ENCODE data around the gene TNNI3K. TPM values are rescaled to one million over a fixed set of nuclear protein-coding genes. Genes with fewer than 3 reads are reported as not detected.

TNNI3K gene
- total and polyA plus RNA-seq, 2 of the 8 experiments (the other 6 are each of a cell fraction or from before 2014, with no cell fraction given), result 0.41 to 0.48 TPM

- Histone ChIP-seq H3K9ac (replicated peaks in 1 of 4; ENCODE audit: extremely low read depth in 1 of 4, low read depth in 3 of 4, low read length in 3 of 4) (no peak overlapping the region), H2BK5ac (ENCODE audit: low read depth, low read length) (no peak overlapping the region), H3K23ac (ENCODE audit: insufficient read length) (no peak overlapping the region), H2BK12ac (ENCODE audit: low read depth, low read length) (no peak overlapping the region), H4K20me1 (replicated peaks in 1 of 2; ENCODE audit: control insufficient read depth in 1 of 2, insufficient read depth in 2 of 2, low read length in 2 of 2) (no peaks in the 10 kb centered on the region), H2AFZ (ENCODE audit: low read length) (0 out of 2 replicates have a peak overlapping the region, but pooled peaks have one; percentile 59), H2BK15ac (ENCODE audit: low read length) (no peak overlapping the region), H3K4me2 (ENCODE audit: insufficient read depth in 1 of 2, low read depth in 2 of 2, low read length in 2 of 2) (no peak overlapping the region), H4K91ac (replicated peaks; ENCODE audit: insufficient read length, low read length) (no peak overlapping the region), H3K23me2 (ENCODE audit: low read depth, low read length) (no peaks in the 10 kb centered on the region), H2AK5ac (ENCODE audit: low read depth, low read length) (no peak overlapping the region), H4K8ac (ENCODE audit: extremely low read depth, insufficient read depth, low read length) (no peak overlapping the region), H3K56ac (replicated peaks; ENCODE audit: insufficient read length, low read depth, low read length) (no peak overlapping the region), H2BK120ac (replicated peaks; ENCODE audit: low read depth, low read length) (no peak overlapping the region), H3K79me1 (ENCODE audit: low read depth, low read length) (no peaks in the 10 kb centered on the region), H4K5ac (ENCODE audit: insufficient read length, low read depth, low read length) (no peak overlapping the region), H3K4me1 (replicated peaks in 1 of 4; ENCODE audit: control insufficient read depth in 3 of 4, insufficient read depth in 4 of 4, low read length in 3 of 4) (peaks cover 0 to 6% (median 0%) of the 10 kb centered on the region in 4 experiments; a peak in 1 of 7 replicates), H3K4ac (replicated peaks; ENCODE audit: insufficient read length, low read depth, low read length) (no peak overlapping the region), H3K4me3 (ENCODE audit: extremely low read depth in 1 of 4, insufficient read depth in 2 of 4, low read depth in 3 of 4, low read length in 4 of 4) (no peak overlapping the region), H3K18ac (ENCODE audit: extremely low read depth, low read length) (no peak overlapping the region), H3K36me3 (ENCODE audit: control insufficient read depth in 2 of 4, insufficient read depth in 4 of 4, low read length in 3 of 4) (no peaks in the 10 kb centered on the region), H3K9me3 (ENCODE audit: insufficient read depth in 2 of 2, low read depth in 1 of 2, low read length in 1 of 2) (no peaks in the 10 kb centered on the region), H2BK20ac (ENCODE audit: low read length) (no peak overlapping the region), H3K14ac (ENCODE audit: insufficient read length) (no peak overlapping the region), H3K27me3 (replicated peaks in 1 of 4; ENCODE audit: control insufficient read depth in 3 of 4, extremely low read depth in 1 of 4, insufficient read depth in 3 of 4, low read length in 3 of 4) (no peaks in the 10 kb centered on the region), H3K27ac (ENCODE audit: low read depth, low read length) (no peak overlapping the region), H3K79me2 (ENCODE audit: control insufficient read depth in 1 of 2, insufficient read depth in 2 of 2, low read length in 2 of 2) (no peaks in the 10 kb centered on the region)
- 94% methylated on average over 4 of the region's 4 CpGs; no CpG with 5 or more reads in 1 of the 2 experiments for WGBS, 2 experiments (ENCODE audit: extremely low coverage in 1 of 2, insufficient coverage in 1 of 2, insufficient read length in 1 of 2, insufficient replicate concordance in 2 of 2, low coverage in 1 of 2, low lambda C conversion rate in 2 of 2, missing lambda C conversion rate in 1 of 2)
- ChIA-PET POLR2A (ENCODE audit: partially characterized antibody) (interaction anchor here (0.7 kb wide), 1 partner anchor 14 kb away, joined by 3 read pairs; no protein-coding TSS in a partner anchor), CTCF (ENCODE audit: partially characterized antibody) (interaction anchor here (1.2 kb wide), 1 partner anchor 13 kb away, joined by 3 read pairs; no protein-coding TSS in a partner anchor)
- DNase-seq (ENCODE audit: low read depth in 1 of 2, low spot score in 2 of 2) (no peak), FAIRE-seq (no peak)
- TF ChIP-seq KDM4A (IDR thresholded peaks at IDR 0.05; ENCODE audit: low read depth, low read length, severe bottlenecking), result no peak
- no peak for TF ChIP-seq RAD21 (IDR thresholded peaks at IDR 0.05 in 1 of 2, conservative IDR thresholded peaks at IDR 0.05 in 1 of 2; ENCODE audit: low read depth in 2 of 2, low read length in 2 of 2)
- TF ChIP-seq ATF2 (IDR thresholded peaks at IDR 0.05; ENCODE audit: low read length), result no peak
- TF ChIP-seq RXRA (IDR thresholded peaks at IDR 0.05; ENCODE audit: insufficient read depth, low read depth, low read length), result no peak
- TF ChIP-seq JUN (IDR thresholded peaks at IDR 0.05; ENCODE audit: low read depth, low read length), result no peak
- no peak for TF ChIP-seq TEAD4 (IDR thresholded peaks at IDR 0.05; ENCODE audit: low read depth, low read length)
- no peak for TF ChIP-seq PHF8 (conservative IDR thresholded peaks at IDR 0.05; ENCODE audit: low read depth, low read length)
- TF ChIP-seq MAX (IDR thresholded peaks at IDR 0.05), result no peak
- TF ChIP-seq SIN3A (conservative IDR thresholded peaks at IDR 0.05 in 1 of 2, IDR thresholded peaks at IDR 0.05 in 1 of 2; ENCODE audit: low read depth in 1 of 2, low read length in 2 of 2), result no peak
- TF ChIP-seq SUZ12 (IDR thresholded peaks at IDR 0.05; ENCODE audit: low read length), result no peak
Observed at GRCh38 chr1:74396933-74397332, 161.7 kb downstream of the TNNI3K start.

All from H1 (cell line).